Measurements from ENCODE around the gene ATXN7L3.

The ATXN7L3 gene

DNA sequence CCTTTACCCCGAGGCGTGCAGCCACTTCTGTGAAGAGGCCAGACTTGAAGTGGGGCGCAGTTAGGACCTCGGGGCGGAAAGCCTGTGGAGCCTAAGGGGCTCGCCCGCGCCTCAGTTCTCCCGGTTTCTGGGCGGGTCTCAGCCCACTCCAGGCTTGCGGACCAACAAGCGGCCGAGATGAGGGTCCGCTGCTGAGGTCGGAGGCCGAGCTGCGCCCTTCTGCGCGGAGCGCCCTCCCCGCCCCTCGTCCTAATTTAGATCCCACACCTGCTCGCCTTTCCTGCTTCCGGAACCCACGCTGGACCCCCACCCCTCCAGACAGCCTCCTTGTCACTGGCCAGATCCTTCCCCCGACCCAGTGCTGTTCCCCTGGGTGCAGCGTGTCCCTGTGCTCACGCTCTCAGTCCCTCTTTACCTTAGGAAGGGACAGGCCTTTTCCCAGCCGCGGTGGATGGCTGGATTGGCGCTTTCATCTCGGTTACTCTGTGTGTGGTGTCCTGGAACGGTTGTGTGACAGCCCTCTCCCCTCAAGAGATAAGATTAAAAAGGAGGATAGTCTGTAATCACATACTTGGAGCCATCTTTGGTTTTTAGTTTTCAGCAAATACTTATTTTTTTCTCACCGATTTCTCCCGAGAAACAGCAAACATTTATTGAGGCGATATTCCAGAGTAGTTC lies 933 bp upstream of the ATXN7L3 start:
- ATAC-seq, result no peak

DNA sequence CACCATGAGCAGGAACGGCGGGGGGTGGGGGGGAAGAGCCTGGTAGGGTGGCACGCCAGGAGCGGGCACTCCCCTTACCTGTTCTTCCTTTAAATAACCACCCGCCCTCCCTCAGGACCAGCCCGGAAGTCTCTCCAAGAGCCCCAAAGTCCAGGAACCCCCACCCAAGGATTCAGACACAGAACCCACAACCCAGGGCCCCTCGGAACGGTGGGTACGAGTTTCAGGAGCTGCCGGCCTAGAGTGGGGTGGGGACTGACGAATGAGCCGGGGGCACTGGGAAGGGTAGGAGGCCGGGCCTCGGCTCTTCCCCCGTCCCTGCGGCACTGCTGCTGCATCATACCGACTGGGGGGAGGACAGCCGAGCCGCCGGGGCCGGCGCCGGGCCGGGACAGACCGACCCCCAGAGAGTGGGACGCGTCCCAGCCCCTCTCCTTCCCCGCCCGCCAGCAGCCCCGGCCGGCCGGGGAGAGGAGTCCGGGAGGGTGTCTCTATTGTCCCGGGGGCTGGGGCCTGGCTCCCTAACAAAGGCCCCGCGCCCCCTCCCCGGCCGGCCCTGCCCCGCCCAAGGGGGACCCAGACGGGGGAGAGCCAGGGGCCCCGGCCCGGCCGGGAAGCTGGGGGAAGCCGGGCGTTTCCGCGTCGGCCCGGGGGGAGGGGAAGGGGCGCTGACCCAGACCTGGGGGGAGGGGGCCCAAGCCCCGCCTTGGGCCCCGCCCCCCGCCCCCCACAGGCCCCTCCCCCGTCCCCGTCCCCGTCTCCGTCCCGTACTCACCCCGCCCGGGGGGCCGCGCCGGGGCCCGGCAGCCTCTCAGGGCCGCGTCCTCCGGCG lies 747 bp downstream of the ATXN7L3 start:
- ATAC-seq, result peak; percentile 11 to 16

DNA sequence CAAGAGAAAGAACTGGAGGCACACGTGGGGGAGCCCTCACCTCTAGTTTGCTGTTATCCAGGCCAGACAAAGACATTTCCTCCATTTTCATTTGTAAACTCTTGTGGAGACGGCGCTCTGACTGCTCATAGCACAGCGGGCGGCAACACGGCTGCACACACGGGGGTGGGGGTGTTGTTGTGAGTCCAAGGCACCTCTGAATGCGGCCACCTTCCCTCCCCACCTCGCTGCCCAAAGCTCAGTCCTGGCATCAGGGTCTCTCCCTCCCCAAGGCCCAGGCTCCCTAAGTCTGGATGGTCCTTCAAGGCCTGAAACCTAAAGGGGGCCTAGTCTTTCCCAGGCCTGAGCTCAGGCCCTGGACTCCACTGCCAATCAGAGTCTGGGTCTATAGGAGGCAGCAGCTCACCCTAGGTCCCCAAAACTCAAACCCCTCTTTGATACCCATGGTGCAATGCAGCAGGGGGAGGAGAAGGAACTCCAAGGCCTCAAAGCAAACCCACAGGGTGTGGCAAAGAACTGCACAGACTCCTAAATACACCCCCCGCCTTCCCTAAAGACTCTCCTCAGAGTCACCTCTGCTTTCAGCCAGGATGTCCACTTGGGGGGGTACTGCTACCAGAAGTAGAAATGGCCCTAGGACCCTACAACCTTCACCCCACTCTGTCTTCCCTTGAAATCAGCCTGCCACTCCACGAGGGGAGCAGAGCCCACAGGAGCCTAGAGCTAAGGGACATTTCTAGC lies 1.5 kb downstream of the ATXN7L3 start:
- ATAC-seq, result no peak

DNA sequence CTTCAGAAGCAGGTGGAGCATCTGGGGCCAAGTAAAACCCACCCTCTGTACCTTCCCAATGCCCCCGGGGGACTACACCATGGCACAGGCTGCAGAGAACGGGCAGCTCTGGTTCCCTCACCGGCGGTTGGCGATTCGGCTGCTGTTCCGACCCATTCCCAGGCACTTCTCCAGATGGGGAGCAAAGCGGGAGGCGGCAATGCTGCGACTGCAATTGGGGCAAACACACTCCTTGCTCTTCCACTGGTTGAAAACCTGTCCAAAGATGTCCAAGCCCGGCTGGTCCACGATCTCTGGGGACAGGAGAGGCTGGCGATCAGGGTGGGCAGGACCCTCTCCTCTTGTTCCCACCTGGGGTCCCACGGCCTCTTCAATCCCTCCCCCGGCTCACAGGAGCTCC lies 2.6 kb downstream of the ATXN7L3 start:
- ATAC-seq, result no peak

DNA sequence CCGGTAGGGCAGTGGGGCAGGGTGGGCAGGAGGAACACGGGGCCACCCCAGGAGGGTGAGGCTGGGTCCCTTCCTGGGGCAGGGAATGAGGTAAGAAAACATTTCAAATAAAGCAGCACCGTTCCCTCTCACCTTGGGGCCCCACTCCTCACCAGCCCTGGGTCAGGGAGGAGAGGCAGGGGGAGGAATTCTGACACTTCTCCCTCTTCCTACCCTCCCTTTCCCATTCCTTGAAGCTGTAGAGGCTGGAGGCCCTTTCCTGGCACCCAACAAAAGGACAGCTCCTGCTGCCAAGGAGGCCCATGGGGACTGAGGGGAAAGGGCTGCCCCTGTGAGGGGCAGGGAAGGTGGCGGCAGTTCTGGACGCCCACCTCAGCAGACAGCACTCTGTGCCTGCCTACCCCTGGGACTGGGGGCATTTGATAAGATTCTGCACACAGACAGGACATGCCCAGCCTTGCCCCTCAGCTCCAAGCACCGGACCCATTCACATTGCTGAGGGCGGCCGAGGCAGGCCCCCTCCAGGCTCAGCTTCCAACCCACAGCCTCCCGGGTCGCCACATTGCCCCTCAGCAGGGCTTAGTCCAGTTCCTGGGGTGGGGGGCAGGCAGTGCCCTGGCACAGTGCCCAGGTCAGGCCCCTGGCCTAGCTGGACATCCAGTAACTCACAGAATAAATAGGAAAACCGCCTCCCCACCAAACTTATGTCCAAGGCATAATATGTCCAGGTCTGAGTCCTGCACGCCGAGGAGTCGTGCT lies 6.2 kb downstream of the ATXN7L3 start:
- ATAC-seq, result no peak

DNA sequence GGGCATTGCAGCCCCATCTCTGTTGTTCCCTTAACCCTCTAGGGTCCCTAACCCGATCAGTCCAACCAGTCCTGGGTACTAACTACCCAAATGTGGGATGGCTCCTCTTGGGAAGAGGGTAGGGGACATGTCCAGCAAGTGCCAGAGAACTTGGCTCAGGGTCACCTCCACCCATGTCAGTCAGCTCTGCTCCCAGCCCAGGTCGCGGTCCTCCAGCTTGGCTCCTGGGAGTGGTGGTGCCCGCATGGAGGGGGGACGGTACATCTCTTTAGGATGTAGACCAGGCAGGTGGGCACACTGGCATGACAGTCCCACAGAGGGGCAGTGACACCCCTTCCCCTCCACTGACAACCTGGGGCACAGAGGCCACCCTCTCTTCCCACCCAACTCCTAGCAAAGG lies 6.9 kb downstream of the ATXN7L3 start:
- no peak for ATAC-seq

DNA sequence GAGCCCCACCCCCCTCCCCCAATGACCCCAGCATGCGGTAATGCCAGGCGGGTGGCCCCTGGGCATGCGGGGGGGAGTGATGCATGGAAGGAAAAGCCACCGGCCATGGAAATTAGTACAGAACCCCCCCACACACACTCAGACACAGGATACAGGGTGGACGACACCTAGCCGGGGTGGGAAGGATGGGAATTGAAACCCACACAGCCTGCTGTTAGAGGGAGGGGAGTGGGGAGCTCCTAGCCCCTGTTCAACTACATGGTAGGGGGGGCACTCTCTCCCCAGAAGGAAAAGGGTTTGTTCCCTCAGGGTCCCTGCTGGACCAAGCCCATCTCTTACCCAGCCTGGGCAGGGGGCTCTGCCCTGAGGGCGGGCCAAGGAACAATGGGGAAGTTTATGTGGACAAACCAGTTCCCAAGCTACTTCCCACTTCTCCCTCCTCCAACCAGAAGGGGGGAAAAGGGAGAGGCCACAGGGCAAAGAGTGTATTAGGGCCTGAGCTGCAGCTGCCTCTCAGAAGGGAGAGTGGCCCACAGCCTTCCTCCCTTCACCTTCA lies 7.7 kb downstream of the ATXN7L3 start:
- no peak for ATAC-seq

DNA sequence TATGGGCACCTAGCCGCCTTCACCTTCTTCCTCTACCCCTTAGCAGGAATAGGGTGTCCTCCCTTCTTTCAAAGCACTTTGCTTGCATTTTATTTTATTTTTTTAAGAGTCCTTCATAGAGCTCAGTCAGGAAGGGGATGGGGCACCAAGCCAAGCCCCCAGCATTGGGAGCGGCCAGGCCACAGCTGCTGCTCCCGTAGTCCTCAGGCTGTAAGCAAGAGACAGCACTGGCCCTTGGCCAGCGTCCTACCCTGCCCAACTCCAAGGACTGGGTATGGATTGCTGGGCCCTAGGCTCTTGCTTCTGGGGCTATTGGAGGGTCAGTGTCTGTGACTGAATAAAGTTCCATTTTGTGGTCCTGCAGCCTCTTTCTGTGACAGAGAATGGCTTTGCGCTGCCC lies 8.3 kb downstream of the ATXN7L3 start:
- ATAC-seq, result no peak

DNA sequence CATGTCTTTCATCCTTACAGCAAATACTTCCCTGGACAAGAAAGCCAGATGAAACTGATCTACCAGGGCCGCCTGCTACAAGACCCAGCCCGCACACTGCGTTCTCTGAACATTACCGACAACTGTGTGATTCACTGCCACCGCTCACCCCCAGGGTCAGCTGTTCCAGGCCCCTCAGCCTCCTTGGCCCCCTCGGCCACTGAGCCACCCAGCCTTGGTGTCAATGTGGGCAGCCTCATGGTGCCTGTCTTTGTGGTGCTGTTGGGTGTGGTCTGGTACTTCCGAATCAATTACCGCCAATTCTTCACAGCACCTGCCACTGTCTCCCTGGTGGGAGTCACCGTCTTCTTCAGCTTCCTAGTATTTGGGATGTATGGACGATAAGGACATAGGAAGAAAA lies 9.2 kb downstream of the ATXN7L3 start:
- no peak for ATAC-seq

DNA sequence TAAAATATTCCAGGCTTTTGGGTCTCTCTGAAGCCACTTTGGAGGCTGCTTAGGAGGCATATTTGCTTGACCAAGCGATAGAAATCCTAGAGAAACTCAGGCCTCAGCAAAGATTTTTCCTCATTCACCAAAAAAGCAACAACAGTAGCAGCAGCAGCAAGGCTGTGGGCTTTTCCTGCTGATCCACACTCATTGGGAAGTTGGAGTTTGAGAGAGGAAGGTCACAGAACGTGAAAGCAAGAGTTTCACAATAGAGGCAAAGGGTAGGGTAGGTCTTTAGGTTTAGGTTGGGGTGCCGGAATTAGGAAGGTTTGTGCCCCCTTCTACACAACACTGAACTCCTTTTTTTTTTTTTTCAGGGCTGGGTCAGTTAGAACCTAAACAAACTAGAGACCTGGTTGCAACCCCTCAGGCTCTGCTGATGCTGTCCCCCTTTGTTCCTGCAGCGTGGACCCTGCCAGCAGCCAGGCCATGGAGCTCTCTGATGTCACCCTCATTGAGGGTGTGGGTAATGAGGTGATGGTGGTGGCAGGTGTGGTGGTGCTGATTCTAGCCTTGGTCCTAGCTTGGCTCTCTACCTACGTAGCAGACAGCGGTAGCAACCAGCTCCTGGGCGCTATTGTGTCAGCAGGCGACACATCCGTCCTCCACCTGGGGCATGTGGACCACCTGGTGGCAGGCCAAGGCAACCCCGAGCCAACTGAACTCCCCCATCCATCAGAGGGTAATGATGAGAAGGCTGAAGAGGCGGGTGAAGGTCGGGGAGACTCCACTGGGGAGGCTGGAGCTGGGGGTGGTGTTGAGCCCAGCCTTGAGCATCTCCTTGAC lies 10.9 kb downstream of the ATXN7L3 start:
- no peak for ATAC-seq

DNA sequence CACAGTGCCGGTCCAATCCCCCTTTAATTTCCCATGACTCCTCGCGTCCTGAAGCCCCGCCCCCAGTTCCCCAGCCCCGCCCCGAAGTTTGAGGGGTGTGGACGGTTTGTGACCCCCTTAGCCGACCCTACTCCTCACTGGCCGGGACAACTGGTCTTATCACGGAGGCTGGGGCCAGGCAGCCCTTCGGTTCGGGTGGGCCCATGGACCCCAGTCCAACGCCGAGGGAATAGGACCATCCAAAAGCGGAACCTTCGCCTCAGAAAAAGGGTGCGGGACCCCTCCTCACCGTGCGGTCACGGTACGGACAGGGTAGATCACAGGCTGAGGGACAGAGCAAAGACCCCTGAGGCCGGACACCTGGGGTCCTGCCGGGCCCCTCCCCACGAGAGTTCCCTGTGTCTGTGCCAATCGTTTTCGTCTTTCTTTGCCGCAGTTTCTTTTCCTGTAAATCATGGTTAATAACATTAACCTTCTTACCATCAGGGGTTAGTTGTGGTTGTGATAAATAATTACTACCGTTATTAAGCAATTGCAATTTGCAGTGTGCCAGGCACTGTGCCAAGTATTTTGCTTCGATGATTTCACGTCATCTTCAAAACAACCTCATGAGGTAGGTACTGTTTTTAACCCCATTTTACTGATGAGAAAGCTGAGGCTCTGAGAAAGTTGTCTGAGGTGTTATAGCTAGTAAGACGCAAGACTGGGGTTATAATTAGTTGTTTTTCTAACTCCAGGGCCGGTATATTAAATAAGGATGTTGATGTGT lies 12.4 kb downstream of the ATXN7L3 start:
- ATAC-seq, result peak; percentile 56 to 63

DNA sequence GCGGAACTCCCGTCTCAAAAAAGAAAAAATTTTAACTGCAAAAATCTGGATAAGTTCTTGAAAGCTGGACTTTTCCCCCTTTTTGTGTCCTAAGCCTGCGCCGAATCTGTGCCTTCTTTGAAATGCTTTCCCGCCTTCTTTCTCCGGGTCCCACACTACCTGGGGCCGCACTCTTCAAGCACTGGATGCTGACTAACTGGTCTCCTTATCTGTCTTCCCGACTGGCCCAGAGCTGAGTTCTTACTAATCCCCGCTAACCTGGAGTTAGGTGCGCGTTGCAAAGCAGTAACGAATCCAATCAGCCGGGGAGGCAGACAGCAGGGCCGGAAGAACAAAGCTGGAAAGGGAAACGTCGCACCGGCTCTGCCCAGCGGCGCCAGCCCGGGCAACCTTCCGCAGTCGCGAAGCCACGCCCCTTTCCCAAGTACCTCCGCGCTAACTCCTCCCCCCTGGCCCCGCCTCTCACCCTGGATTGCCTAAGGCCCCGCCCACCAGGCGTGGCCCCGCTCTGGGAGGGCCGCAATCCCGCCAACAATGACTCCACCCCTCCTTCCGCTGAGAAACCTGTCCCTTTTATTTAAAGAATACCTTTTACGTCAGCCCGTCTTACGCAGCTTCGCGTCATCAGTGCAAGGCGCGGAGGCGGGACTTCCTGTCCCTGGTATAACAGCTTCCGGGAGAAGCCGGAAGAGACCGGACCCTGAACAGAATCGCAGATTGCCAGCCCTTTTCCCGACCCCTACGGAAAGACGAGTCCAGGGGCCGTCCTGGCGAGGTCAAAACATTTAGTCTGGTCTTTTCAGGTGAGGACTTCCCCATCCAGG lies 13.2 kb downstream of the ATXN7L3 start, which contains the start of gene TMUB2:
TSS of gene TMUB2 (plus strand) at position 666 of the 824 bp plus-strand sequence. CDS start 737 bp downstream, outside the sequence.
- ATAC-seq, result peak; percentile 87 to 89

DNA sequence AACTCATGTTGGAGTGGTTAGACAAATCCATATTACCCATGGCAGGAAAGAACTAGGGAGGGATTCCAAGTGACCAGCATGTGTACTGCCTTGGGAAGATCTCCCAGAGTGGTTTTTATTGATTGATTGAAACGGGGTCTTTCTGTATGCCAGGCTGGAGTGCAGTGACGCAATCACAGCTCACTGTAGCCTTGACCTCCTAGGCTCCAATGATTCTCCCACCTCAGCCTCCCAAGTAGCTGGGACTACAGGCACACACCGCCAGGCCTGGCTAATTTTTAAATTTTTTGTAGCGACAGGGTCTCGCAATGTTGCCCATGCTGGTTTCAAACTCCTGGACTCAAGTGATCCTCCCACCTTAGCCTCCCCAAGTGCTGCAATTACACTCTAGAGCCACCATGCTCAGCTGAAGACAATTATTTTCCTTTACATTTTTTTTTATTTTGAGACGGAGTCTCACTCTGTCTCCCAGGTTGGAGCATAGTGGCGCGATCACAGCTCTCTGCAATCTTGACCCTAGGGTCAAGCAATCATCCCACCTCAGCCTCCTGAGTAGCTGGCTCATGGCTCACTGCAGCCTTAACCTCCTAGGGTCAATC lies 15.4 kb downstream of the ATXN7L3 start:
- no peak for ATAC-seq

DNA sequence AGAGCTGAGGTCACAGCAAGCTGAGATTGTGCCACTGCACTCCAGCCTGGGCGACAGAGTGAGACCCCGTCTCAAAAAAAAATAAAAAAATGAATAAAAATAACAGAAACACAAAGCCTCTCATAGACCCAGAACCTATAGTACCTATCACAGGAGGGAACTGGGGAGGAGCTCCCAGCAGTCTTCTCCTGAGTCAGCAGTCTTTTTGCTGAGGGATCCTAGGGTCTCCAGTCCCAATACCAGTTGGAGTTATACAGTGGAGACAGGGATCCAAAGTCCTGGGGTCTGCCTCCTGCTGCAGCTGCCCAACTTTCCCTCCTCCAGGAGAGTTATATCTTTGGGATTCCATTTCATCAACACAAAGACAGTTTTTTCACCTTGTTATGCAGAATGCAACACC lies 16.7 kb downstream of the ATXN7L3 start:
- ATAC-seq, result no peak

DNA sequence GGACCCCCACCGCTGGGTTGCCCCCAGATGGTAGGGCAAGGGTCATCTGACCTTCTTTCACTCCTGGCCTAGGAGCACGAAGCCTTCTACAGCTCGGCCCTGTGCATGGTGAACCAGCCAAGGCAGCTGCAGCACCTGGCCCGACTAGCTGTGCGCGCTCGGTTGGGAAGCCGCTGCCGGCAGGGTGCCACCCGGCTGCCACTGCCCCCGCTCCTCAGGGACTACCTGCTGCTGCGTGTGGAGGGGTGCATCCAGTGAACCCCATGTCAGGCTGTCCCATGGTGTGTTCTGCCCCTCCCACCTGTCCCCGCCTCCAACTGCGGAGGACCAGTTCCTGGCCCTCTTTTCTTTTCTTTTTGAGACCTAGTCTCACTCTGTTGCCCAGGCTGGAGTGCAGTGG lies 21.6 kb downstream of the ATXN7L3 start:
- ATAC-seq, result no peak

DNA sequence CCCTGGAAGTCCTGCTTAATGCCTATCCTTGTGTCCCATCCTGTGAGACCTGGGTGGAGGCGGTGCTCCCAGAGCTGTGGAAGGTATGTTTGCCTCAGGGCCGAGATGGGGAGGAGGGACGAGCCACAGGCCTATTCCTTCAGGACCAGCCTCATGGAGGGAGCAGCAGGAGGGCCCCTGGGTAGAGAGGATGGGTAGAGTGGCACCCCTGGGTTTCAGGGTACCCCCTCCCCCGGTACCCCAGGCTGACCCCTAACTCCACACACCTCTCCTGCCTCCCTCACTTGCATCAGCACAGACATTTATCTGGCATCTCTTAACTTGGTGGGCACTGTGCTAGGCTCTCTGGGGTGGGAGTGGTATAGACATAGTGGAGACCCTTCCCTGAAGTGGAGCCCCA lies 22.0 kb downstream of the ATXN7L3 start:
- no peak for ATAC-seq

DNA sequence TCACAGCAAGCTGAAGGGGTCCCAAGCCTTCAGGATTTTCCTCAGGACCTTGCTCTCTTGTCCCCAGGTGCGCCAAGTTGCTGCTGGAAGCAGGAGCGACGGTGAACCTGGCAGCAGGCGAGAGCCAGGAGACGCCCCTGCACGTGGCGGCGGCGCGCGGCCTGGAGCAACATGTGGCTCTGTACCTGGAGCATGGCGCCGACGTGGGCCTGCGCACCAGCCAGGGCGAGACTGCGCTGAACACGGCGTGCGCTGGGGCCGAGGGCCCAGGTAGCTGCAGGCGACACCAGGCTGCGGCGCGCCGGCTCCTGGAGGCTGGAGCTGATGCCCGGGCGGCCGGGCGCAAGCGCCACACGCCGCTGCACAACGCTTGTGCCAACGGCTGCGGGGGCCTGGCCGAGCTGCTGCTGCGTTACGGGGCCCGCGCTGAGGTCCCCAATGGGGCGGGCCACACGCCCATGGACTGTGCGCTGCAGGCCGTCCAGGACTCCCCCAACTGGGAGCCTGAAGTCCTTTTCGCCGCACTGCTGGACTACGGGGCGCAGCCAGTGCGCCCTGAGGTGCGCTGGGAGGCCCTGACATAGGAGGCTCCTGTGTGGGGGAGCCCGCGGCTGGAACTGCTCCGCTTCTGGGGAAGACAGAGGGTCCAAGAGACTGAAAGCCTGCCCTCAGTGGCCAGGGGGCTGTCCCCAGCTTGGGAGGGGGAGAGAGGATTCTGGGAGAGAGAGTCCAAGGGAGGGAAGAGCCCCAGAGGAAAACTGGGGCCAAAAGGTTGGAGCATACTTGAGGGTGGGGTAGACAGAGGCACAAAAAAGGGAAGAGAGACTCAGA lies 22.8 kb downstream of the ATXN7L3 start:
- ATAC-seq, result no peak

DNA sequence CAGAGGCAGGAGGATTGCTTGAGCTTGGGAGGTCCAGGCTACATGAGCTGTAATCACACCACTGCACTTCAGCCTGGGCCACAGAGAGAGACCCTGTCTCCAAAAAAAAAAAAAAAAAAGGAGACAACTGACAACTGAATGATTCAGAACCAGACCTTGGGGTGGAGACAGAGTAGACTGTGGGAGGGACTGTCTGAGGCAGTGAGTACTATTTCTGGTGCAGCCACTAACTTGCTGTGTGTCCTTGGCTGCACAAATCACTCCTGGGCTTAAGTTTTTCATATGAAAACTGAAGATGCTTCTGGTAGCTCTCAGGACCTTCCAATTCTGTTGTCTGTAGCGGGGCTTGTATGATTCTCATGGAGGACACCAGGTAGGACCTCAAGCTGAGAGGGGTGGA lies 23.4 kb downstream of the ATXN7L3 start:
- peak in 1 of 2 donors; percentile 45 for ATAC-seq

All from activated CD4-positive, CD25-positive, alpha-beta regulatory T cell treated with anti-CD3 and anti-CD28 coated beads, Interleukin-2, amount 50 U/mL, for 24 hours (primary cell).